ENCODE results near the gene TUB.

Gene TUB

GRCh38 chr11:8045839-8046238, 35.2 kb upstream of the TUB start:
- DNase-seq = no peak

DNA sequence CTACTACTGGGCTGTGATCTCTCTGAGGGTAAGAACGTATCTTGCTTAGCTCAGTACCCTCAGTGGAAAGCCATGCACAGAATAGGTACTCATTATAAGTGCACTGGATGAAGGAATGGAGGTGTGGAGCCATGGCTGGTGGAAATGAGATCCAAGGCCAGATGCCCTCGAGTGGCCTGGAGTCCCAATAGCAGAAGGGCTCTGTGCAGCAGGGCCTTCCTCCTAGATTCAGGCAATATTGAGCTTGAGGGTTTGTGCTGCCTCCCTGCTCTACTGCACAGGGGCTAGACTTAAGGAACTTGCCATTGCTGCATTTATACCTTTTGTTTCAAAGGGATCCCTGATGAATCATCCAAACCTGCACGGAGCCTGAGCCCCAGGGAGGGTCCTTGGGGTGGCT, 33.6 kb upstream of the TUB start:
- no peak for DNase-seq

- DNase-seq = no peak
Measured at GRCh38 chr11:8049084-8049483, 31.9 kb upstream of the TUB start.

GRCh38 chr11:8055091-8055835, 25.7 kb upstream of the TUB start:
- DNase-seq = no peak

- no peak for DNase-seq
Measured at GRCh38 chr11:8055836-8056526, 25.0 kb upstream of the TUB start.

DNA sequence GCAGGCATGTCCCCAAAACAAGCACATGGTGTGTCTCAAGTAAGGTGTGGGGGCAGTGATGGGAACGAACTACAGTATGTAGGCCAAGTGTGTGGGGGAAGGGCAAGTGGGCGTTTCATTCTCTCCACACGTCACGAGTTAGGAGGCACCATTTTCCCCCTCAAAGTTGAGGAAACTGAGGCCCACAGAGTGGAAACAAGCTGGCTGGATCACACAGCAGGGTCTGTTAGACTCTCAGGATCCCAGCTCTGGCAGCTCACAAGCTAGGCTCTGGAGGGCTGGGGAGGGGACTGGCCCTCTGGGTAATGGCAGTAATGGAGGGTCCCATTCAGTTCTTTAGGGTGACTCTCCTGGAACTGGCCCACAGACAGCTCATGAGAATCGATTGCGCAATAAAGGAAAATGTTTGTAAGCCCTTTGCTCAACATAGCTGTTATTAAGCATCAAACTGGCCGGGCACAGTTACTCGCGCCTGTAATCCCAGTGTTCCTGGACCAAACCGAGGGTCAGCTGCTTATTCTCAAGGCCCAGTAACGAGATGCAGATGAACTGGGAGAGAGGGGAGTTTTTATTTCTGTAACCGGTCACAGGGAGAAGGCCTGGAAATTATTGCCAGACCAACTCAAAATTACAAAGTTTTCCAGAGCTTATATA, 24.1 kb upstream of the TUB start:
- DNase-seq = peak; percentile 13

GRCh38 chr11:8058216-8058615, 22.8 kb upstream of the TUB start:
- DNase-seq = no peak

GRCh38 chr11:8059030-8059429, 22.0 kb upstream of the TUB start:
- no peak for DNase-seq

- no peak for DNase-seq
Measured at GRCh38 chr11:8059571-8060011, 21.4 kb upstream of the TUB start.

- no peak for DNase-seq
Measured at GRCh38 chr11:8060146-8060719, 20.8 kb upstream of the TUB start.

- DNase-seq = peak; percentile 18
Measured at GRCh38 chr11:8060801-8061554, 20.0 kb upstream of the TUB start.

GRCh38 chr11:8061555-8062428, 19.2 kb upstream of the TUB start:
- no peak for DNase-seq

GRCh38 chr11:8062781-8063257, 18.2 kb upstream of the TUB start:
- no peak for DNase-seq

- peak; percentile 33 for DNase-seq
Measured at GRCh38 chr11:8063324-8063723, 17.7 kb upstream of the TUB start.

DNA sequence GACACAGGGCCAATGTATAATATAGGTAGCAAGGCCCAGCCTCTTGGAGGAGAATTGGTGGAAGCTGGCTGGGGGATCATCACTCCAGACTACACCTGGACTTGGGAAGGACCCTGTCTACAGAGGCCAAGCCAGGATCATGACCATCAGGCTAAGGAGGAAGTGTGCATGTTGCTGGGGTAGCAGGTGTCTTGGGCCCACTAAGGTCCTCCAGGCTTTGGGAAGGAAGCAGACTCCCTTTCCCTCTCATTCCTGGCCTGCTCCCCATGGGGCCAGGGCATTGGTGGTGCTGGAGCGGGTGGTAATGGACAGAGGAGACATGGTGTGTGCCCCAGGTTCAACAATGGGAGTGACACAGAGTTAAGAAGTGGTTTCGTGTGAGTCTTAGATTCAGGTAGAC, 16.0 kb upstream of the TUB start:
- DNase-seq = no peak

DNA sequence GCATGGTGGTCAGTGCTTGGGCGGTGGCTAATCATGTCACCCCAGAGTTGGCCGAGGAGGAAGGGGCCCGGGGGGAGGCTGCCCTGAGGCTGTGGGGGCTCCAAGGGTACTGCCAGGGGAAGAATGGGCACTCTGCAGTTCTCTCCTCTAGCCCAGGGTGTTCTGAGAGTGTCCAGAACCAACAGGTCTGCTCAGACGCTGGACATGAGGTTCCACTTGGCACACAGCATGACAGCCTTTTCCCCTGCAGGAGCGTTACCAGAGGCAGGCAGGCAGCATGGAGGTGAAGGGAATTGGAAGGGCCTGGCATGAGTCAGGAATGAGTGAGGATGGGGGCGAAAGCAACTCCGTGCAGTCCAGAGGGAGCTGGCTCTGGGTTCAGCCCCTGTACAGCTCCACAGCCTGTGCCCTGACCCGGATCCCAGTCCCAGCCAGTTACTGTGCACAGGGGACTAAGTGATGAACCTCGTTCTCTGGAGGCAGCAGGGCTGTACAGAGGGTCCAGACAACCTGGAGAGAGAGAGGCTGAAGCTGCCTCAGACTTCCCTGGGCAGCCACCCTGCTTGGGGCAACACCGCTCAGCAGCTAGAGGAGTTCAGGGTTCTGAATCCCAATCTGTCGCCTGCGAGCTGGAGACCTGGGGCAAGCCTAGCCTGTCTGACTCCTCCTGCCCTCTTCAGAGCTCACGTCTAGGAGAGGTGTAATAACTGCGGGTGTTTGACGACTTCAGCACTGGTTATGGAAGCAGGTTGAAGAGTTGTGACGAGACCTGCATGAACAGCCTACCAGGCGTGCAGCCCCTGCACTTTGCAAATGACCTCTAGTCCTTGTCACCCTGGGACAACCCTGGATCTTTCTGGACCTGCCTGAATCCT, 14.7 kb upstream of the TUB start:
- DNase-seq = no peak

- no peak for DNase-seq
Measured at GRCh38 chr11:8066911-8067455, 14.0 kb upstream of the TUB start.

GRCh38 chr11:8067567-8067928, 13.5 kb upstream of the TUB start:
- DNase-seq = no peak

GRCh38 chr11:8067929-8068575, 13.0 kb upstream of the TUB start:
- DNase-seq = no peak
